ENCODE data around the gene COQ9.
"Not testable (repeated sequence)": the region's sequence is repeated elsewhere in the genome, so short reads cannot be mapped to it uniquely, and the experiment has no call there.

COQ9 gene

GRCh38 chr16:57434003-57434402 is 13.3 kb upstream of the COQ9 start:
- no peak for DNase-seq (ENCODE audit: low spot score)
- ChIA-PET CTCF (interaction anchor here (0.6 kb wide), 1 partner anchor 215 kb away, joined by 3 read pairs; no protein-coding TSS in a partner anchor), POLR2A (ENCODE audit: low non-redundant PET) (no interaction called here)
- no peak overlapping the region for H3K27ac ChIP-seq
- TF ChIP-seq CTCF (conservative IDR thresholded peaks at IDR 0.05; ENCODE audit: low read depth), result no peak

GRCh38 chr16:57435838-57436237 is 11.4 kb upstream of the COQ9 start:
- CTCF ChIA-PET, result no interaction called here
- POLR2A ChIA-PET (ENCODE audit: low non-redundant PET), result no interaction called here

GRCh38 chr16:57439947-57440346 is 7.3 kb upstream of the COQ9 start:
- POLR2A ChIA-PET (ENCODE audit: low non-redundant PET), result not testable (repeated sequence)

More at GRCh38 chr16:57435838-57436237, 11.4 kb upstream of the COQ9 start:
- DNase-seq (ENCODE audit: low spot score), result no peak
- no peak overlapping the region for H3K27ac ChIP-seq
- no peak for TF ChIP-seq CTCF (conservative IDR thresholded peaks at IDR 0.05; ENCODE audit: low read depth)

GRCh38 chr16:57440551-57440950 is 6.7 kb upstream of the COQ9 start:
- DNase-seq (ENCODE audit: low spot score); H3K27ac ChIP-seq; POLR2A ChIA-PET (ENCODE audit: low non-redundant PET): not testable (repeated sequence)
- CTCF ChIA-PET, result interaction anchor here (0.6 kb wide), 1 partner anchor 407 kb away, joined by 3 read pairs; no protein-coding TSS in a partner anchor

More at GRCh38 chr16:57439947-57440346, 7.3 kb upstream of the COQ9 start:
- H3K27ac ChIP-seq; DNase-seq (ENCODE audit: low spot score); CTCF ChIA-PET: not testable (repeated sequence)

- no peak for TF ChIP-seq CTCF (conservative IDR thresholded peaks at IDR 0.05; ENCODE audit: low read depth)
- POLR2A ChIA-PET (ENCODE audit: low non-redundant PET), result no interaction called here
- peak; percentile 20 for DNase-seq (ENCODE audit: low spot score)
- CTCF ChIA-PET, result no interaction called here
- no peak overlapping the region for H3K27ac ChIP-seq
Measured at GRCh38 chr16:57444711-57445110, 2.6 kb upstream of the COQ9 start.

- DNase-seq (ENCODE audit: low spot score), result no peak
- CTCF ChIA-PET, result no interaction called here
- POLR2A ChIA-PET (ENCODE audit: low non-redundant PET), result no interaction called here
- TF ChIP-seq CTCF (conservative IDR thresholded peaks at IDR 0.05; ENCODE audit: low read depth), result no peak
- peak overlapping the region; percentile 12 for H3K27ac ChIP-seq
Measured at GRCh38 chr16:57445510-57445909, 1.8 kb upstream of the COQ9 start.

GRCh38 chr16:57446531-57447185 is 621 bp upstream of the COQ9 start:
- peak; percentile 41 for DNase-seq (ENCODE audit: low spot score)
- ChIA-PET CTCF (interaction anchor here (0.9 to 2.8 kb wide), 3 partner anchors 15 to 1228 kb away, joined by 3 to 14 read pairs (median 9); partner anchors contain the start of gene POLR2C), POLR2A (ENCODE audit: low non-redundant PET) (interaction anchor here (1.0 kb wide), 1 partner anchor 16 kb away, joined by 3 read pairs; no protein-coding TSS in a partner anchor)
- H3K27ac ChIP-seq, result peak overlapping the region; percentile 84
- TF ChIP-seq CTCF (conservative IDR thresholded peaks at IDR 0.05; ENCODE audit: low read depth), result no peak

Measured in RWPE1 (cell line).